Ovary (tissue), 9 donors: ENCODE data around the gene ZHX3. TPM values are rescaled to one million over a fixed set of nuclear protein-coding genes. Genes with fewer than 3 reads are reported as not detected.

Source experiments
- DNase-seq, 5 donors: peaks; one replicate each; pipeline ENCODE4 v3.0.0-alpha.2; 2019 to 2020
- H3K27ac ChIP-seq, 2 donors: fragments of 200-600 bp; one replicate each; pipeline versions ENCODE4 v1.5.1 to v1.8.0; 2019 to 2022
- H3K27me3 ChIP-seq: fragments of 200-600 bp; one replicate; pipeline ENCODE4 v1.8.0; 2022
- H3K36me3 ChIP-seq: fragments of 200-600 bp; sonication (generic); one replicate; pipeline ENCODE4 v1.5.1; 2019
- H3K4me1 ChIP-seq: one replicate; pipeline ENCODE4 v1.8.1; 2013; ENCODE audit warnings: mild to moderate bottlenecking, moderate library complexity; ENCODE audit not compliant: insufficient read depth
- H3K4me3 ChIP-seq: fragments of 200-600 bp; sonication (generic); one replicate; pipeline ENCODE4 v1.5.1; 2017
- H3K9me3 ChIP-seq, 2 donors: fragments of 200-600 bp in 1 of 2; sonication (generic) in 1 of 2; one replicate each; pipeline versions ENCODE4 v1.5.1 to v1.8.1; 2013 to 2019; ENCODE audit warnings: mild to moderate bottlenecking in 1 of 2, moderate library complexity in 1 of 2
- CTCF ChIP-seq, 3 donors: fragments of 450-650 bp in 2 of 3; fragments of 200-600 bp in 1 of 3; IDR thresholded peaks; one replicate each; pipeline versions ENCODE4 v1.5.1 to v1.8.0; 2016 to 2022; ENCODE audit warnings: antibody characterized with exemption in 3 of 3, mild to moderate bottlenecking in 1 of 3
- EP300 ChIP-seq: sonication (generic); formaldehyde crosslinking; IDR thresholded peaks from one replicate; pipeline ENCODE4 v1.6.1; 2017; ENCODE audit warnings: antibody characterized with exemption
- POLR2A ChIP-seq: fragments of 450-650 bp; IDR thresholded peaks from one replicate; pipeline ENCODE4 v1.6.1; 2017; ENCODE audit warnings: antibody characterized with exemption, mild to moderate bottlenecking, moderate library complexity
- WGBS, 3 donors: extraction: QIAGEN DNeasy Blood & Tissue Kit in 1 of 3; methylation state at CpG; one replicate each; pipeline versions ENCODE4 v1.1.5 to v1.1.7; 2013 to 2017; 5-methylcytosine and 5-hydroxymethylcytosine counted together
- intact Hi-C, 4 donors: fragments of 100-400 bp; cut with DNase I; formaldehyde crosslinking; loops; one replicate each; pipeline versions ENCODE4 v1.11.0 to v1.15.1; 2022 to 2023
- polyA plus RNA-seq, 2 donors: library from polyadenylated mRNA; stranded (reverse); fragments of 200-250 nt in 1 of 2; fragments of 350-450 nt in 1 of 2; fragmentation: Illumina TruSeq in 1 of 2; extraction: RNeasy Lipid Tissue Mini Kit (QIAGEN cat#74804) in 1 of 2; gene quantifications; one replicate each; pipeline ENCODE4 v1.2.3, GENCODE V29; 2013 to 2014
- total RNA-seq, 7 donors: library from RNA; depleted of rRNA in 2 of 7; stranded (reverse); fragments of >200 nt in 2 of 7; fragmentation: NEBNext Ultra II Directional in 3 of 7; extraction: Animal tissue kit (Norgen Biotek cat#: 25700) in 3 of 7; gene quantifications; one replicate each; pipeline versions ENCODE4 v1.1.0 to v1.2.4, GENCODE V29; 2016 to 2023
- donor health status: DM: no; HTN: no; CAD: no; lungs with moderate emphysema.
- donor health status: DM: no; HTN: no; CAD: no.
- donor health status: Bipolar disorder and iron deficiency.
- donor health status: DM: yes; HTN: yes; CAD: no.
- donor health status: DM: no; HTN: no; CAD: no.
- donor health status: DM: yes; HTN: yes; CAD: no.

Gene ZHX3
- total and polyA plus RNA-seq, 9 donors, result 17.5 to 72.0 (median 39.6) TPM

- intact Hi-C loops, result no loop called here
- WGBS, 3 donors, result 95 to 97% (median 96%) methylated on average over 4 of the region's 4 CpGs
- no peaks in the 10 kb centered on the region for H3K36me3 ChIP-seq
- H3K4me3 ChIP-seq, result no peak overlapping the region
- H3K4me1 ChIP-seq, result no peaks in the 10 kb centered on the region
- no peaks in the 10 kb centered on the region for H3K27me3 ChIP-seq
- no peak overlapping the region for H3K27ac ChIP-seq
- no peak for DNase-seq
- TF ChIP-seq POLR2A (no peak), EP300 (no peak), CTCF (IDR thresholded peaks at IDR 0.05) (no peak)
- no peaks in the 10 kb centered on the region for H3K9me3 ChIP-seq
These were observed 119.1 kb downstream of the ZHX3 start for GRCh38 chr20:41198443-41198842.

DNA sequence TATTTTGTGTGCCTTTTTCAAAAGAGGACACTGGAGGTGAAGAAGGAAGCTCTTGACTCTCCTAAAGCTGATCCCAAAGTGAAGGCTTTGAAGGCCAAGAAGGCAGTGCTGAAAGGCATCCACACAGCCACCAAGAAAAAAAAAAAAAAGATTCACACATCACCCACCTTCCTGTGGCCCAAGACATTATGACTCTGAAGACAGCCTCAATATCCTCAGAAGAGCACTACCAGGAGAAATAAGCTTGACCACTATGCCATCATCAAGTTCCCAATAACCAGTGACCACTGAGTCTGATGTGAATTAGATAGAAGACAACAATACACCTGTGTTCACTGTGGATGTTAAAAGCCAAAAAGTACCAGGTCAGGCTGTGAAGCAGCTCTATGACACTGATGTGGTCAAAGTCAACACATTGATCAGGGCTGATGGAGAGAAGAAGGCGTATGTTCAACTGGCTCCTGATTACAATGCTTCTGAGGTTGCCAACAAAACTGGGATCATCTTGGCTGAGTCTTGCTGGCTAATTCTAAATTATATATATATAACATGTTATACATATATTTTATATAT is 120.8 kb downstream of the ZHX3 start:
- H3K36me3 ChIP-seq, result no peaks in the 10 kb centered on the region
- no peaks in the 10 kb centered on the region for H3K27me3 ChIP-seq
- WGBS, 3 donors, result 93 to 97% (median 97%) methylated on average over 1 of the region's 1 CpG
- intact Hi-C loops, result no loop called here
- H3K27ac ChIP-seq, result no peak overlapping the region
- no peaks in the 10 kb centered on the region for H3K9me3 ChIP-seq
- no peak overlapping the region for H3K4me3 ChIP-seq
- no peaks in the 10 kb centered on the region for H3K4me1 ChIP-seq
- TF ChIP-seq POLR2A (no peak), EP300 (no peak), CTCF (IDR thresholded peaks at IDR 0.05) (no peak)
- no peak for DNase-seq

GRCh38 chr20:41192575-41192974 is 125.0 kb downstream of the ZHX3 start:
- Histone ChIP-seq H3K4me3 (no peak overlapping the region), H3K9me3 (peaks cover 0 to 4% of the 10 kb centered on the region in 2 donors), H3K27me3 (no peaks in the 10 kb centered on the region), H3K4me1 (no peaks in the 10 kb centered on the region), H3K27ac (no peak overlapping the region), H3K36me3 (no peaks in the 10 kb centered on the region)
- TF ChIP-seq POLR2A (no peak), EP300 (no peak)
- intact Hi-C loops, result no loop called here
- DNase-seq, result no peak
- 88 to 91% (median 88%) methylated on average over 3 of the region's 3 CpGs for WGBS, 3 donors

DNA sequence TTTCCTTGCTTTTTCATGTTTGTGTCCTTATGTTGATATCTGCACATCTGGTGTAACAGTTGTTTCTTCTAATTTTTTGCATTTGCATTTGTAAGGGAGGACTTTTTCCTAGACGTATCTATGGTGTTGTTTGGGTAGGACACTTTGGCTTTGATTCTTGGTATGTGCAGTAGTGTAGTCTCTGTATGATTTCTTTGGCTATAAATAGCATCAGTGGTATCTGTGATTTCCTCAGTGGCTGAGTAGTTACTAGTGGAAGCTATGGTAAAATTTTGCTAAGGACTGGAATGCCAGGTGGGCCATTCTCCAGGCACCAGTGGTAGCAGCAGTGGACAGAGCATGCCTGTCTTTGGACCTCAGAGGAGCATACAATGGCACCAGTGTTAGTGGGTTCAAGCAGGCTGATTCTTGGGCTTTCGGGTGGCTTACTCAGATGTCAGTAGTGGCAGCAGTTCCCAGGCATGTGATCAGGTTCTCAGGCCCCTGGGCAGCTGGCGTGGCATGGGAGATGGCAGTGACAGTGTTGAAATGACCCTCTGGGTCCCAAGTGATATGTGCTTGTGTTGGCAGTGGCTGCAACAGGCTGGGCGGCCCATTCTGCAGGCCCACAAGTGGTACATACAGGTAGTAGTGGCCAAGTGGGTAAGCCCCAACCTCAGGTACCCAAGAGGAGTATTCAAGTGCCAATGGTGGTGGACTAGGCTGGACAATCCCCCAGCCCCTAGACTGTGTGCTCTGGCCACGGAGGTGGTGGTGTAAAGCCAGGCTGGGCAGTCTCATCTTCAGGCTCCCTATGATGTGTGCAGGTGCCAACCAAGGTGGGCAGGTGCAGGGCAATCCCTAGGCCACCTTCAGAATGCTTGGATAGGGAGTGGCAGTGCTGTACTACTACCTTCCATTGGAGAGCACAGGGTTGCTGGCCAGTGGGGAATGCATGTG is 125.7 kb downstream of the ZHX3 start:
- H3K27me3 ChIP-seq, result no peaks in the 10 kb centered on the region
- no peak for DNase-seq
- intact Hi-C loops, result no loop called here
- no peak overlapping the region for H3K4me3 ChIP-seq
- TF ChIP-seq POLR2A, result no peak
- no peak for TF ChIP-seq EP300
- TF ChIP-seq CTCF (IDR thresholded peaks at IDR 0.05), result no peak
- 92 to 94% (median 94%) methylated on average over 5 of the region's 5 CpGs for WGBS, 3 donors
- H3K4me1 ChIP-seq, result no peaks in the 10 kb centered on the region
- H3K9me3 ChIP-seq, result peaks cover 0 to 4% of the 10 kb centered on the region in 2 donors
- H3K27ac ChIP-seq, result no peak overlapping the region
- H3K36me3 ChIP-seq, result no peaks in the 10 kb centered on the region

DNA sequence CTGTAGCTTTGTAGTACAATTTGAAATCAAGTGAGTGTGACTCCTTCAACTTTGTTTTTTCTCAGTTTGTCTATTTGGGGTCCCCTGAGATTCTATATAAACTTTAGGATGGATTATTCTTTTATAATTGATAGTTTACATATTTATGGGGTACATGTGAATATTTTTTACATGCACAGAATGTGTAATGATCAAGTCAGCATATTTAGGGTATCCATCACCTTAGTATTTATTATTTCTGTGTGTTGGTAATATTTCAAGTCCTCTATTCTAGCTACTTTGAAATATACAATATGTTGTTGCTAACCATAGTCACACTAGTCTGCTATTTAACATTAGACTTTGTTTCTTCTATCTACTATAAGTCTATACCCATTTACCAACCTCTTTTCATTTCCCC is 129.9 kb downstream of the ZHX3 start:
- intact Hi-C loops, result no loop called here
- peaks cover 0 to 4% of the 10 kb centered on the region in 2 donors for H3K9me3 ChIP-seq
- no peak for TF ChIP-seq CTCF (IDR thresholded peaks at IDR 0.05)
- TF ChIP-seq POLR2A, result no peak
- no peak for TF ChIP-seq EP300

More for the DNA sequence above, 129.9 kb downstream of the ZHX3 start:
- H3K36me3 ChIP-seq, result no peaks in the 10 kb centered on the region
- H3K27me3 ChIP-seq, result no peaks in the 10 kb centered on the region
- no peaks in the 10 kb centered on the region for H3K4me1 ChIP-seq
- H3K4me3 ChIP-seq, result no peak overlapping the region
- no peak for DNase-seq
- no peak overlapping the region for H3K27ac ChIP-seq
